Mesenchymal stem cell (in vitro differentiated cells and primary cell): ENCODE measurements around the gene TUBA1A.

Experiments
- DNase-seq: peaks from one replicate; pipeline ENCODE4 v3.0.0-alpha.2; 2013
- H2AFZ ChIP-seq: one replicate; pipeline ENCODE4 v1.6.1; 2013; ENCODE audit warnings: low read depth, mild to moderate bottlenecking, control low read depth, inconsistent platforms, low read length, moderate library complexity
- H2AK5ac ChIP-seq: 2 replicates; pipeline ENCODE4 v1.6.1; 2013; ENCODE audit warnings: low read length, moderate library complexity, mild to moderate bottlenecking, inconsistent platforms; ENCODE audit not compliant: severe bottlenecking
- H2BK120ac ChIP-seq: one replicate; pipeline ENCODE4 v1.6.1; 2013; ENCODE audit warnings: low read depth, mild to moderate bottlenecking, inconsistent platforms, low read length, moderate library complexity
- H2BK12ac ChIP-seq, 2 experiments: one replicate each; pipeline ENCODE4 v1.6.1; 2013; ENCODE audit warnings: inconsistent platforms in 2 of 2, low read length in 2 of 2, mild to moderate bottlenecking in 2 of 2, moderate library complexity in 2 of 2, control low read depth in 1 of 2
- H2BK15ac ChIP-seq: one replicate; pipeline ENCODE4 v1.6.1; 2013; ENCODE audit warnings: mild to moderate bottlenecking, low read depth, inconsistent platforms; ENCODE audit not compliant: poor library complexity, severe bottlenecking
- H2BK5ac ChIP-seq: 2 replicates; pipeline ENCODE4 v1.6.1; 2013; ENCODE audit warnings: low read depth, mild to moderate bottlenecking, low read length, control low read depth, inconsistent platforms; ENCODE audit not compliant: poor library complexity, severe bottlenecking
- H3K14ac ChIP-seq, 2 experiments: one replicate each; pipeline ENCODE4 v1.6.1; 2013; ENCODE audit warnings: inconsistent platforms in 2 of 2, low read length in 2 of 2, control low read depth in 1 of 2, mild to moderate bottlenecking in 1 of 2, moderate library complexity in 1 of 2
- H3K18ac ChIP-seq, 2 experiments: one replicate each; pipeline ENCODE4 v1.6.1; 2013; ENCODE audit warnings: inconsistent platforms in 2 of 2, low read length in 2 of 2, control low read depth in 1 of 2, low read depth in 1 of 2, mild to moderate bottlenecking in 1 of 2
- H3K23ac ChIP-seq, 2 experiments: one replicate each; pipeline ENCODE4 v1.6.1; 2013; ENCODE audit warnings: inconsistent platforms in 2 of 2, low read length in 2 of 2, mild to moderate bottlenecking in 2 of 2, moderate library complexity in 2 of 2, control low read depth in 1 of 2
- H3K27ac ChIP-seq: 2 replicates; pipeline ENCODE4 v1.5.1; 2013; ENCODE audit warnings: mild to moderate bottlenecking, moderate library complexity, low read length, control low read depth, inconsistent platforms; ENCODE audit not compliant: poor library complexity, severe bottlenecking
- H3K27me3 ChIP-seq, 2 experiments: 2 replicates each; pipeline versions ENCODE4 v1.6.1 to v1.7.0; 2013; ENCODE audit warnings: low read length in 2 of 2, mild to moderate bottlenecking in 2 of 2, moderate library complexity in 2 of 2, control low read depth in 1 of 2, inconsistent platforms in 1 of 2; ENCODE audit not compliant: control insufficient read depth in 1 of 2, insufficient read depth in 1 of 2
- H3K36me3 ChIP-seq, 2 experiments: 2 replicates each; pipeline versions ENCODE4 v1.6.1 to v1.7.0; 2013; ENCODE audit warnings: low read length in 2 of 2, control low read depth in 1 of 2, inconsistent platforms in 1 of 2, low read depth in 1 of 2, mild to moderate bottlenecking in 1 of 2; ENCODE audit not compliant: insufficient read depth in 2 of 2, control insufficient read depth in 1 of 2
- H3K4ac ChIP-seq, 2 experiments: one replicate each; pipeline ENCODE4 v1.6.1; 2013; ENCODE audit warnings: inconsistent platforms in 2 of 2, low read length in 2 of 2, mild to moderate bottlenecking in 2 of 2, moderate library complexity in 2 of 2, control low read depth in 1 of 2, low read depth in 1 of 2
- H3K4me1 ChIP-seq: 2 replicates; pipeline ENCODE4 v1.6.1; 2013; ENCODE audit warnings: low read depth, low read length, control low read depth; ENCODE audit not compliant: control insufficient read depth, insufficient read depth
- H3K4me2 ChIP-seq: 2 replicates; pipeline ENCODE4 v1.6.1; 2013; ENCODE audit warnings: low read length, mild to moderate bottlenecking, inconsistent platforms; ENCODE audit not compliant: poor library complexity, severe bottlenecking
- H3K4me3 ChIP-seq, 2 experiments: 2 replicates each; pipeline versions ENCODE4 v1.5.1 to v1.7.0; 2013; ENCODE audit warnings: low read length in 2 of 2, mild to moderate bottlenecking in 2 of 2, control low read depth in 1 of 2, low read depth in 1 of 2; ENCODE audit not compliant: insufficient read depth in 1 of 2
- H3K79me1 ChIP-seq: replicated peaks from 2 replicates; pipeline ENCODE4 v1.6.1; 2013; ENCODE audit warnings: mild to moderate bottlenecking, control low read depth, low read length, inconsistent platforms; ENCODE audit not compliant: poor library complexity, severe bottlenecking
- H3K9ac ChIP-seq: 2 replicates; pipeline ENCODE4 v1.7.0; 2013; ENCODE audit warnings: mild to moderate bottlenecking, low read length, moderate library complexity
- H3K9me3 ChIP-seq: 2 replicates; pipeline ENCODE4 v1.7.0; 2013; ENCODE audit warnings: mild to moderate bottlenecking, low read length; ENCODE audit not compliant: control insufficient read depth
- H4K8ac ChIP-seq: one replicate; pipeline ENCODE4 v1.6.1; 2013; ENCODE audit warnings: inconsistent platforms, mild to moderate bottlenecking, low read length, moderate library complexity
- H4K91ac ChIP-seq: one replicate; pipeline ENCODE4 v1.6.1; 2013; ENCODE audit warnings: mild to moderate bottlenecking, low read length, inconsistent platforms
- WGBS: methylation state at CpG from one replicate; pipeline ENCODE4 v1.1.7; 2013; ENCODE audit warnings: mixed read lengths; 5-methylcytosine and 5-hydroxymethylcytosine counted together

Gene TUBA1A

GRCh38 chr12:49190974-49191373 is 2.1 kb upstream of the TUBA1A start:
- H3K36me3 ChIP-seq, result peaks cover 5 to 8% of the 10 kb centered on the region in 2 experiments
- H2BK12ac ChIP-seq, result no peak overlapping the region
- no peak overlapping the region for H4K91ac ChIP-seq
- H3K79me1 ChIP-seq, result no peaks in the 10 kb centered on the region
- H3K4me2 ChIP-seq, result no peak overlapping the region
- H3K9ac ChIP-seq, result no peak overlapping the region
- H2AFZ ChIP-seq, result no peak overlapping the region
- H2BK15ac ChIP-seq, result no peak overlapping the region
- no CpG with 5 or more reads among the region's 3 CpGs for WGBS
- no peak overlapping the region for H3K4me3 ChIP-seq
- no peak overlapping the region for H4K8ac ChIP-seq
- no peak overlapping the region for H2BK5ac ChIP-seq
- DNase-seq, result no peak
- no peak overlapping the region for H3K27ac ChIP-seq
- H3K9me3 ChIP-seq, result no peaks in the 10 kb centered on the region
- no peak overlapping the region for H3K4ac ChIP-seq
- H2BK120ac ChIP-seq, result no peak overlapping the region
- H3K4me1 ChIP-seq, result peaks cover 6% of the 10 kb centered on the region
- H3K27me3 ChIP-seq, result no peaks in the 10 kb centered on the region
- H2AK5ac ChIP-seq, result no peak overlapping the region
- no peak overlapping the region for H3K18ac ChIP-seq
- no peak overlapping the region for H3K23ac ChIP-seq
- no peak overlapping the region for H3K14ac ChIP-seq

GRCh38 chr12:49189731-49190716 is 1.1 kb upstream of the TUBA1A start:
- Histone ChIP-seq H2AK5ac (no peak overlapping the region), H3K18ac (no peak overlapping the region), H3K27ac (peak overlapping the region; percentile 72), H3K23ac (no peak overlapping the region), H3K36me3 (peaks cover 14 to 16% of the 10 kb centered on the region in 2 experiments), H3K4me2 (no peak overlapping the region), H3K79me1 (no peaks in the 10 kb centered on the region), H3K14ac (no peak overlapping the region), H3K9me3 (no peaks in the 10 kb centered on the region), H2AFZ (no peak overlapping the region), H2BK12ac (no peak overlapping the region), H4K91ac (no peak overlapping the region), H3K27me3 (no peaks in the 10 kb centered on the region), H3K4me1 (peaks cover 6% of the 10 kb centered on the region), H3K9ac (peak overlapping the region; percentile 99), H4K8ac (no peak overlapping the region), H2BK120ac (peak overlapping the region; percentile 6), H3K4me3 (peak overlapping the region in 1 of 2 experiments; percentile 90), H2BK15ac (peak overlapping the region; percentile 12), H2BK5ac (no peak overlapping the region), H3K4ac (no peak overlapping the region)
- DNase-seq, result no peak
- 95% methylated on average over 11 of the region's 12 CpGs for WGBS

GRCh38 chr12:49188201-49188915 is 522 bp downstream of the TUBA1A start:
- Histone ChIP-seq H2AK5ac (peak overlapping the region; percentile 43), H3K18ac (peak overlapping the region; percentile 50 to 97), H3K79me1 (no peaks in the 10 kb centered on the region), H2BK12ac (no peak overlapping the region), H2BK5ac (peak overlapping the region; percentile 81), H3K36me3 (peaks cover 21 to 28% of the 10 kb centered on the region in 2 experiments), H3K4me2 (peak overlapping the region; percentile 44), H3K4me1 (peaks cover 8% of the 10 kb centered on the region), H3K27me3 (no peaks in the 10 kb centered on the region), H2AFZ (no peak overlapping the region), H2BK120ac (peak overlapping the region; percentile 85), H3K14ac (peak overlapping the region in 1 of 2 experiments; percentile 57), H3K23ac (peak overlapping the region; percentile 57 to 93), H3K9me3 (no peaks in the 10 kb centered on the region), H4K91ac (peak overlapping the region; percentile 94), H3K4me3 (peak overlapping the region; percentile 80 to 90), H3K9ac (peak overlapping the region; percentile 99), H4K8ac (peak overlapping the region; percentile 72), H3K4ac (peak overlapping the region; percentile 97 to 98), H2BK15ac (no peak overlapping the region), H3K27ac (peak overlapping the region; percentile 92)
- DNase-seq, result peak; percentile 79
- WGBS, result under 1% methylated on average over 52 of the region's 52 CpGs

- H4K91ac ChIP-seq, result no peak overlapping the region
- 65% methylated on average over 2 of the region's 5 CpGs for WGBS
- H2BK120ac ChIP-seq, result no peak overlapping the region
- peak overlapping the region in 1 of 2 experiments; percentile 80 for H3K23ac ChIP-seq
- H3K27me3 ChIP-seq, result no peaks in the 10 kb centered on the region
- no peaks in the 10 kb centered on the region for H3K9me3 ChIP-seq
- peak overlapping the region; percentile 70 for H3K4me2 ChIP-seq
- no peak overlapping the region for H2BK5ac ChIP-seq
- peak overlapping the region; percentile 95 for H2AK5ac ChIP-seq
- H3K79me1 ChIP-seq, result no peaks in the 10 kb centered on the region
- peak overlapping the region in 1 of 2 experiments; percentile 16 for H3K4ac ChIP-seq
- peak overlapping the region in 1 of 2 experiments; percentile 84 for H3K14ac ChIP-seq
- no peak overlapping the region for H3K18ac ChIP-seq
- H2BK15ac ChIP-seq, result no peak overlapping the region
- H2AFZ ChIP-seq, result no peak overlapping the region
- H3K4me1 ChIP-seq, result peaks cover 8% of the 10 kb centered on the region
- peak overlapping the region; percentile 99 for H3K9ac ChIP-seq
- H4K8ac ChIP-seq, result no peak overlapping the region
- peak overlapping the region; percentile 46 to 90 for H3K4me3 ChIP-seq
- no peak overlapping the region for H2BK12ac ChIP-seq
- peak; percentile 54 for DNase-seq
- peak overlapping the region; percentile 42 for H3K27ac ChIP-seq
- H3K36me3 ChIP-seq, result peaks cover 21 to 28% of the 10 kb centered on the region in 2 experiments
These were observed 1.7 kb downstream of the TUBA1A start for GRCh38 chr12:49187184-49187583.
